ENCODE measurements around the gene OTOP3.

DNA sequence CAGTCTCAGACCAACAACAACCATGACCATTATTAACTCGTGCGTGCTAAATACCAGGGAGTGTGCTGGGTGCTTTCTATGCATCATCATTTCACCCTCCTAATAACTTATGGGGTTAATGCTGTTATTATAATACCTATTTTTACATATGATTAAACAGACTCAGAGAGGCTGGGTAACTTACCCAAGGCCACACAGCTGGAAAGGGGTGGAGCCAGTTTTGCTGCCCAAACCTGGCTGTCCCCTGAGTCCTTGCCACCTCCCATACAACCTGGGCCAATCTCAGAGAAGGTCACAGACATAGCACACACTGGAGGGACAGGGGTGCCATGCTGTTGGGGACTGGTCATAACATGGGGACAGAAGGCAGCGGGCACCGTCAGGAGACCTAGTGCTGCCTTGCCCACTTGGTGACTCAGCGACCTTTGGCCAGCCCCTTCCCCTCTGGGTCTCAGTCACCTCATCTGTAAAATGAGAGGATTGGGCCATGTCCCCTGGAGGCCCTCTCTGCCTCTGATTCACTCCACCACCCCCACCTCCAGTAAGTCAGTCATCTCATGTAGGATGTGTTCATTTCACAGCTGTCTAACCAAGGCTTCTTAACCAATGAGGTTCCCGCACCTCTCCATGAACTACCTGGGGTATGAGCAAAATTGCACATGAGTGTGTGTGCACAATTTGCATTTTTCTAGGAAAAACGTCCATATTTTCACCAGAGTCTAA, 30.9 kb upstream of the OTOP3 start:
- TF ChIP-seq, protein P1, sequence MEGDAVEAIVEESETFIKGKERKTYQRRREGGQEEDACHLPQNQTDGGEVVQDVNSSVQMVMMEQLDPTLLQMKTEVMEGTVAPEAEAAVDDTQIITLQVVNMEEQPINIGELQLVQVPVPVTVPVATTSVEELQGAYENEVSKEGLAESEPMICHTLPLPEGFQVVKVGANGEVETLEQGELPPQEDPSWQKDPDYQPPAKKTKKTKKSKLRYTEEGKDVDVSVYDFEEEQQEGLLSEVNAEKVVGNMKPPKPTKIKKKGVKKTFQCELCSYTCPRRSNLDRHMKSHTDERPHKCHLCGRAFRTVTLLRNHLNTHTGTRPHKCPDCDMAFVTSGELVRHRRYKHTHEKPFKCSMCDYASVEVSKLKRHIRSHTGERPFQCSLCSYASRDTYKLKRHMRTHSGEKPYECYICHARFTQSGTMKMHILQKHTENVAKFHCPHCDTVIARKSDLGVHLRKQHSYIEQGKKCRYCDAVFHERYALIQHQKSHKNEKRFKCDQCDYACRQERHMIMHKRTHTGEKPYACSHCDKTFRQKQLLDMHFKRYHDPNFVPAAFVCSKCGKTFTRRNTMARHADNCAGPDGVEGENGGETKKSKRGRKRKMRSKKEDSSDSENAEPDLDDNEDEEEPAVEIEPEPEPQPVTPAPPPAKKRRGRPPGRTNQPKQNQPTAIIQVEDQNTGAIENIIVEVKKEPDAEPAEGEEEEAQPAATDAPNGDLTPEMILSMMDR (conservative IDR thresholded peaks at IDR 0.05; ENCODE audit: low read depth, low read length) = no peak
- TF ChIP-seq USF2 (IDR thresholded peaks at IDR 0.05; ENCODE audit: low read depth, low read length) (no peak), SMC3 (IDR thresholded peaks at IDR 0.05; ENCODE audit: low read depth, low read length) (no peak), POLR2A (IDR thresholded peaks at IDR 0.05; ENCODE audit: low read depth, low read length) (no peak), NFE2L2 (IDR thresholded peaks at IDR 0.05; ENCODE audit: low read depth, low read length) (no peak), RAD21 (IDR thresholded peaks at IDR 0.05; ENCODE audit: low read length) (no peak)
- TF ChIP-seq, protein P2, sequence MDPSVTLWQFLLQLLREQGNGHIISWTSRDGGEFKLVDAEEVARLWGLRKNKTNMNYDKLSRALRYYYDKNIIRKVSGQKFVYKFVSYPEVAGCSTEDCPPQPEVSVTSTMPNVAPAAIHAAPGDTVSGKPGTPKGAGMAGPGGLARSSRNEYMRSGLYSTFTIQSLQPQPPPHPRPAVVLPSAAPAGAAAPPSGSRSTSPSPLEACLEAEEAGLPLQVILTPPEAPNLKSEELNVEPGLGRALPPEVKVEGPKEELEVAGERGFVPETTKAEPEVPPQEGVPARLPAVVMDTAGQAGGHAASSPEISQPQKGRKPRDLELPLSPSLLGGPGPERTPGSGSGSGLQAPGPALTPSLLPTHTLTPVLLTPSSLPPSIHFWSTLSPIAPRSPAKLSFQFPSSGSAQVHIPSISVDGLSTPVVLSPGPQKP (IDR thresholded peaks at IDR 0.05; ENCODE audit: borderline replicate concordance, low read depth, low read length) = no peak
